Effector CD8-positive, alpha-beta T cell (primary cell): ENCODE results near the gene PGAM2.

Experiments used
- DNase-seq: peaks from one replicate; lab custom pipeline; 2025; lab: John Stamatoyannopoulos, UW

Gene PGAM2

GRCh38 chr7:44085546-44085945 is 20.2 kb upstream of the PGAM2 start:
- DNase-seq = no peak

GRCh38 chr7:44084701-44085100 is 19.3 kb upstream of the PGAM2 start:
- no peak for DNase-seq

GRCh38 chr7:44083796-44084195 is 18.4 kb upstream of the PGAM2 start:
- no peak for DNase-seq

GRCh38 chr7:44082541-44083207 is 17.3 kb upstream of the PGAM2 start:
- DNase-seq = peak; percentile 96

DNA sequence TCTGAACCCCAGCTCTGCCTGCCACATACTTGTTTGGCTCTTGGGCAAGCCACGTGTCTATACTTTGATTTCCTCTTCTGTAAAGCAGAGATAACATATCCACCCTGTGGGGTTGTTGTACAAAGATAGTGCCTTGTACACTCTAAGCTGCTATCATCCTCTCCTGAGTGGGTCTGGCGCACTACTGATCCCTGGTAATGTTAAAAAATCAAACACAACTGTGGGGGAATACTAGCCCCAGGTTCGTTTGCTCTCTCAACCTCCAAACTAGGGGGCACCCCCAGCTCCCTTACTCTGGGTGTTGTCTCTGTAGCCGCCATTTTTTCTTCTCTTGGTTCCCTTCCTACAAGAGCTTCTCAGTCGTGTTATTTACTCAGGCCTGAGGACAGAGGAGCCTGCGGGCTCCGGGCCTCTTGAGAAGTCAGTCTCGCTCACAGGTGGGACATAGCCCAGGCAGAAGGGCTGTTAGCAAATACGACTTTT is 15.9 kb upstream of the PGAM2 start:
- DNase-seq = no peak

- no peak for DNase-seq
Observed at GRCh38 chr7:44080686-44081265, 15.4 kb upstream of the PGAM2 start.

GRCh38 chr7:44080118-44080517 is 14.8 kb upstream of the PGAM2 start:
- DNase-seq = no peak

- no peak for DNase-seq
Observed at GRCh38 chr7:44079331-44080021, 14.1 kb upstream of the PGAM2 start.

GRCh38 chr7:44078521-44078920 is 13.2 kb upstream of the PGAM2 start:
- DNase-seq = no peak

DNA sequence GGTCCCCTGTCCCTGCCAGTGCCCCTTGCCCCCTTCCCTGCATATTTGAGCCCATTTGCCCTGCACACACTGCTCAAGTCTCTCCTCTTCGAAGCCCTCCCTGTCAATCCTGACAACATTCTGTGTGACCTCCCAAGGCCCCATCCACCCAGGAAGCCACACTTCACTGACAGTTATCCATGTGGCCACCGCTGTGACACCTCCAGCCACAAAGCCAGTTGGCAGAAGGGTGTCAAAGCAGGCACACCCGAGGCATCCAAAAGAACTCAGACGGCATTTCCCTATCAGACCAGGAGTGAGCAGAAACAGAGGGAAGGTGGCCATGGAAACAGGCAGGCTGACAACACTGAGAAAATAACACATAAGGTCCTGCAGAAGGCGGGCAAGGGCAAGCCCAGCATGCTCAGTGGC is 12.3 kb upstream of the PGAM2 start:
- no peak for DNase-seq

DNA sequence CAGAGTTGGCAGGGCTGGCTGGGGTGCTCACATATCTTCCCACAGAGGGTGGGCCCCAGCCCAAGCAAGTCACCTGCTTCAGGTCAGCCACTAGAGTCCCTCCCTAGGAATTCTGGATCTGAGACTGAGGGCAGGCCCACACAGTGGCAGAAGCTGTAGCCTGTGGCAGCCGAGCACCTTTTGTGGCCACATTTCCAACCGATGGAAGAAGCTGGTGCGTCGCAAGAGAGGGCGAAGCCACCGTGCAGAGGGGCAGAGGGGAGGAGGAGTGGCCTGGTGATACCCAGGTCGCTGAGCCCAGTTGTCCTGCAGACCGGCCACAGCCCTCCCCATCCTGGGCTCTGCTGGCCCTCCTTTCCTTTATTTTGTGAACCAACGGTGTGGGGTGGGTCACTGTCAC is 11.7 kb upstream of the PGAM2 start:
- no peak for DNase-seq

DNA sequence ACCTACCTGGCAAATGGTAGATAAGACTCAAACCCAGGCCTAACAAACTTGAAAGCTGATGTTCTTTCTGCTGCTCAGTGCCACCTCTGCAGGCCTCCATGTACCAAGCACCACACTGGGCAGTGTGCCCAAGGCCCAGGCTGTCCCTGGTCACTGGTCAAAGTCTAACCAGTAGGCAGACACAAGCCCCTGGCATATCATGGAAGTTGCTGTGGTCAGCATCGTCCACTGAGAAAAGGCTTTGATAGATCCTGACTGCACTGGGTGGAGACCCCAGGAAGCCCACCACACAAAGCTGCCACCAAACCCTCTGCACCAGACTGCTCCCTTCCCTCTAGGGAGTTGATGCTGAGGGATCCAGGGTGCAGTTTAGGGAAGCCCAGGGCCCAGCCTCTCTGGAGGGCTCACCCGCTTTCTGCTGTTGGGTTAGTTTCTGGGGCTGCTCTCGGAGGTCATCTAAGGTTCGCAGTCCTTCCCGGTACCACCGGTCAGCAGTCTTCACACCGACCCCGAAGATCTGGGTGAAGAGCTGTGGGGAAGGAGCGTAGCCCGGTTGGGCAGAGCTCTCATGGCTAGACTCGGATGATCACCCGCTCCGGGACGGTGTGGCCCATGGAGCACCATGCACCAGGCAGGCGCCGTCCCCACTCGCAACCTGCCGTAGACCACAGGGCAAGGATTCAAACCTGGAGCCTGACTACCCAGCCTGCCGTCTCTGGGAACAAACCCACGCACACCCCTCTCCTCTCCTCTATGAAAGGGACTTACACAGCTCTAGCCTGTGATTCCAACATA is 10.9 kb upstream of the PGAM2 start:
- no peak for DNase-seq

DNA sequence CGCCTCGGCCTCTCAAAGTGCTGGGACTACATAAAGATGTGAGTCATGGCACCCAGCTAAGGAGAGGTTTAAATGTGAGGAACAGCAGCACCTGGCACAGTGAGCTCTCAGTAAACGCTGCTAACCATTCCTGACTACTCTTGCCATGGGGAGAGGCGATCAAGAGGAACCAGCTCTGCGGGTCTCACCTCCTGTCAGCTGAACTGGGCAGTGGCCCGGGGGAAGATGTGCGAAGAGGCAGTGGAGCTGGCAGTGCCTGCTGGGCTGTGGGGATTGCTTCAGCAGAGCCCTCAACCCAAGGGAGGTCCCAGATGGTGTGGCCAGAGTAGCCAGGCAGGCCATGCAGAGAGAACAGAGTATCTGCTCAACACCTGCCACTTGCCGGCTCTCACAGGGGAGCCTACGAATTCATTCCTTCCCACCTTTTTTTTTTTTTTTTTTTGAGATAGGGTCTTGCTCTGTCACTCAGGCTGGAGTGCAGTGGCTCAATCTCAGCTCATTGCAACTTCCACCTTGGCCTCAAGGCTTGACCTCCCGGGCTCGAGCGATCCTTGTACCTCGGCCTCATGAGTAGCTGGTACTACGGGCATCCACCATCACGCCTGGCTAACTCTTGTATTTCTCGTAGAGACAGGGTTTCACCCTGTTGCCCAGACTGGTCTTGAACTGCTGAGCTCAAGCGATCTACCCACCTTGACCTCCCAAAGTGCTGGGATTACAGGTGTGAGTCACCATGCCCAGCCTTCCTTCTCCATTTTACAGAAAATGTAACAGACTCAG is 10.1 kb upstream of the PGAM2 start:
- DNase-seq = no peak

DNA sequence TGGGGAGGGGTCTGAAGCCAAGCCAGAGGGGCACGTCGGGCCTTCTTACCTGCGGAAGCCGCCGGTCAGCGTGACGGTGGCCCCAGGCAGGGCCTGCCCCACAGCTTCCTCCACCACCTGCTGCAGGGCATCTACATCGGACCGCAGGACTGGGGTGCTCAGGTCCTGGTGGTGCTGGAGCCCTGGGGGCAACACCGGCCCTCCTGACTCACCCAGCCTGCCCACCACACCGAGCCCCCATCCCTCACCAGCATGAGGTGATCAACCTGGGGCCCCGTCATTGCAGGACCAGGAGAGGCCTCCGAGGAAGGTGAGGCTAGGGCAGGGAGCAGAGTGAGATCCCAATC is 9.0 kb upstream of the PGAM2 start:
- DNase-seq = no peak

GRCh38 chr7:44073664-44074348 is 8.4 kb upstream of the PGAM2 start:
- no peak for DNase-seq

DNA sequence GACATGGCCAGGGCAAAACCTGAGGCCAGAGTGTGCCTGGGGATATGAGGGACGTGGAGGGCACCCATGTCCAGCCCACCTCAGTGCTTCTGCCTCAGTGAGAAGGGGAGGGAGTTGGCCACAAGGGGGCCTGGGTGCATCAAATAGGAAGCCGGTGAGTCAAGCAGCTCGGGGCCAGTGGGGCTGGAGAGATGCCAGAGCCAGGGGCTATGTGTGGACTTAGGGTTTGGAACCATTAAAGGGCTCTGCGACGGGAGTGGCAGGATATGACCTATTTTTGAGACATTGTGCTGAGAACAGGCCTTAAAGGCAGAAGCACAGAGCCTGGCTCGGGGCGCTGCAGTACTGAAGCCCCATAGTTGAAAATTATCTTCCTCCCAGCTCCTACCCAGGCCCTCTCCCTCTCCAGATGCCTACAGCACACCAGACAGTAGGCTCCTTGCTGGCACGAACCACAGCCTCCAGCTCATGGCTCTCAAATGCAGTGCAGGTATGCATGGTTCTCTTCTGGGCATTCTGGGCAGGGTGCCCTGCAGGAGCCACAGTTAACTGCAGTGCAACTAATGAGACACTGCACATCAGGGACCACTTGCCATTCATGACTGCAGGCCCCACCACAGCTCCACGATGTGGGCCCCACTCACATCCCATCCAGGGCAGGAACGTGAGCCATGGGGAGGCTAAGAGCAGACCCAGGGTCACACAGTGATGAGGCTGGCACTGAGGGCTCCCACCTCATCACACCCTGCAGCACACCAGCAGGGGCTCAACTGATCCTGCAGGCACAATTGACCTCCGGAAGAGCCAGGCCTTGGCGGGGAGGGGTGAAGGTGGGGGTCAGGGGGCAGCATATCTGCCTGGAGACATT is 7.2 kb upstream of the PGAM2 start:
- peak; percentile 20 for DNase-seq

GRCh38 chr7:44071726-44072363 is 6.5 kb upstream of the PGAM2 start:
- DNase-seq = no peak

- no peak for DNase-seq
Observed at GRCh38 chr7:44068054-44068453, 2.7 kb upstream of the PGAM2 start.

DNA sequence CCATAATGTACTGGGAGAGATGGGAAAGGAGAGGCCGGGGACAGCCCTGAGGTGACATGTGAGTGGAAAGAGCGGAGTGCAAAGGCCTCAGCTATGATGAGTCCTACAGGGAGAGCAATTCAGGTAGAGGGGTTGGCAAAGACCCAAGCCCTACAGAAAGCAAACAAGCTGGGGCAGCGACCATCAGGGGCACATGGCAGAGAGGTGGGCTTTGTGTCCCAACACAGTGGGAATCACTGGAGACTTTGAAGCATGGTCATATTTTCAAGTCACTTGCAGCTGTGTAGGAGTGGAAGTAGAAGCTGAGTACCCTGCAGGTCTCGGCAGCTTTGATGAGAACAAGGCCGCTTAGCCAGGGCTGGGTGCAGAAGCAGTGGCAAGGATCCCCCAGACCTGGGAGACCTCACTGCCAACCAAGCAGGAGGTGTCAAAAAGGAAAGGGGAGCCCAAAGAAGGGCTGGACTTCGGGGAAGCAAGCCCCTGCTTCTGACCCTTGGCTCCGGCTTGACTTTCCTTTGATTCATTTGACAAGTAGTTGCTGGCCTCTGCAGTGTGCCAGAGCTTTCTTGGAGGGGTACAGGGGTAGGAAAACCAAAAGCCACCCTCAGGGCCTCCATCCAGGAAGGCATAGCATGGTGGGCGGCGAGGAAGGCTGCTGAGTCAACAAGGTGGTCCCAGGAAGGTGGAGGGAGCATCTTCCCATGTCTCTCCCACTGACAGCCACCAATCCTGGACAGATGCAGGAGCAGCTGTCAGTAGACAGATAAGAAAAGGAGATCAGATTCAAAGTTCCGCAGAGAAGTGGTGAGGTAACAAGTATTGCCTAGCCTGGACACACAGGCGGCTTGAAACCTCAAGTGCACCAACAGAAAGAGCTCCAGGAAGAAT is 1.9 kb upstream of the PGAM2 start:
- no peak for DNase-seq
